HepG2 (cell line): Measurements from ENCODE around the gene NEURL1. TPM values are rescaled to one million over a fixed set of nuclear protein-coding genes. Genes with fewer than 3 reads are reported as not detected.
A peak's percentile ranks its signal among the peaks of the same experiment; 100 is the strongest.

Experiments
- ADNP ChIP-seq: sonication (generic); formaldehyde crosslinking; IDR thresholded peaks from 2 replicates; pipeline ENCODE4 v1.4.0; 2020; ENCODE audit warnings: missing genetic modification reagents
- BCL6 ChIP-seq: IDR thresholded peaks from 2 replicates; pipeline ENCODE4 v1.6.1; 2016; ENCODE audit warnings: missing genetic modification reagents, missing compliant biosample characterization
- CCDC6 ChIP-seq: sonication (generic); formaldehyde crosslinking; IDR thresholded peaks from 2 replicates; pipeline ENCODE4 v1.8.1; 2022; ENCODE audit warnings: mild to moderate bottlenecking, missing genetic modification reagents, moderate library complexity
- CEBPZ ChIP-seq: IDR thresholded peaks from 2 replicates; pipeline ENCODE4 v1.6.1; 2012; ENCODE audit warnings: low read length, improper control_type of control experiment
- ERF ChIP-seq: IDR thresholded peaks from 2 replicates; pipeline ENCODE4 v1.6.1; 2018; ENCODE audit warnings: missing biosample characterization, missing genetic modification reagents
- FOXP1 ChIP-seq, 2 experiments: fragments of 450-650 bp in 1 of 2; IDR thresholded peaks; 2 replicates each; pipeline ENCODE4 v1.6.1; 2017 to 2018; ENCODE audit warnings: antibody characterized with exemption in 1 of 2
- HES4 ChIP-seq: sonication (generic); formaldehyde crosslinking; IDR thresholded peaks from 2 replicates; pipeline ENCODE4 v1.9.0; 2021; ENCODE audit warnings: mild to moderate bottlenecking, missing genetic modification reagents, borderline replicate concordance
- HNRNPL ChIP-seq: fragments of 200-400 bp; formaldehyde crosslinking; IDR thresholded peaks from 2 replicates; pipeline ENCODE4 v1.6.1; 2017; ENCODE audit warnings: mild to moderate bottlenecking, low read depth, low read length
- NFYB ChIP-seq: sonication (generic); formaldehyde crosslinking; IDR thresholded peaks from 2 replicates; pipeline ENCODE4 v1.4.0; 2020; ENCODE audit warnings: missing genetic modification reagents
- PATZ1 ChIP-seq: sonication (generic); formaldehyde crosslinking; IDR thresholded peaks from 2 replicates; pipeline ENCODE4 v1.4.0; 2020; ENCODE audit warnings: missing genetic modification reagents
- ZNF121 ChIP-seq: sonication (generic); formaldehyde crosslinking; IDR thresholded peaks from 2 replicates; pipeline ENCODE4 v1.5.0; 2020; ENCODE audit warnings: mild to moderate bottlenecking, missing genetic modification reagents
- ZNF672 ChIP-seq: sonication (generic); formaldehyde crosslinking; IDR thresholded peaks from 2 replicates; pipeline ENCODE4 v1.8.1; 2022; ENCODE audit warnings: missing genetic modification reagents
- ZNF704 ChIP-seq: sonication (generic); formaldehyde crosslinking; IDR thresholded peaks from 2 replicates; pipeline ENCODE4 v1.8.1; 2023; ENCODE audit warnings: mild to moderate bottlenecking, inconsistent platforms, moderate library complexity, missing genetic modification reagents, borderline replicate concordance
- ZNF816 ChIP-seq: sonication (generic); formaldehyde crosslinking; IDR thresholded peaks from 2 replicates; pipeline ENCODE4 v1.8.0; 2022; ENCODE audit warnings: missing genetic modification reagents, mild to moderate bottlenecking, borderline replicate concordance
- ZNF841 ChIP-seq: sonication (generic); formaldehyde crosslinking; IDR thresholded peaks from 2 replicates; pipeline ENCODE4 v1.8.1; 2023; ENCODE audit warnings: missing genetic modification reagents, borderline replicate concordance
- polyA plus RNA-seq, 8 experiments: library from polyadenylated mRNA; depleted of rRNA in 3 of 8; stranded (reverse) in 7 of 8; unstranded in 1 of 8; fragments of >200 nt; fragmentation: Illumina TruSeq in 4 of 8; extraction: Trizol in 4 of 8; gene quantifications; 2 replicates each; pipeline versions ENCODE4 v1.2.1 to v1.2.3, GENCODE V29; 2011 to 2016; ENCODE audit warnings: low read depth in 4 of 8, missing spikeins in 1 of 8, mixed read lengths in 1 of 8; ENCODE audit not compliant: insufficient read depth in 1 of 8
- total RNA-seq, 5 experiments: library from RNA; depleted of rRNA; stranded (reverse); fragments of >200 nt; fragmentation: Illumina TruSeq; extraction: Trizol; gene quantifications; 2 replicates each; pipeline ENCODE4 v1.2.3, GENCODE V29; 2016; ENCODE audit warnings: low read depth in 1 of 5

The NEURL1 gene
- total and polyA plus RNA-seq, 2 of the 13 experiments (the other 11 are each of a cell fraction or from before 2014, with no cell fraction given): not detected

GRCh38 chr10:103512591-103513379 lies 19.3 kb downstream of the NEURL1 start (continued):
- TF ChIP-seq HES4 (CRISPR knock-in tag): no peak
- no peak for TF ChIP-seq ZNF816 (CRISPR knock-in tag)
- no peak for TF ChIP-seq CEBPZ
- no peak for TF ChIP-seq ZNF121
- TF ChIP-seq FOXP1 (IDR thresholded peaks at IDR 0.05): no peak
- TF ChIP-seq FOXP1 (CRISPR knock-in tag; IDR thresholded peaks at IDR 0.05): peak; percentile 39; the same call in 1 of the 2 replicates
- TF ChIP-seq BCL6 (CRISPR knock-in tag): peak; percentile 21; the same call in 1 of the 2 replicates
- no peak for TF ChIP-seq ADNP
- TF ChIP-seq PATZ1: peak; percentile 43; the same call in 1 of the 2 replicates
- TF ChIP-seq ZNF704 (CRISPR knock-in tag): no peak
- no peak for TF ChIP-seq CCDC6 (CRISPR knock-in tag)
- TF ChIP-seq ZNF841: no peak
- TF ChIP-seq HNRNPL: no peak
- TF ChIP-seq NFYB (CRISPR knock-in tag): no peak
- no peak for TF ChIP-seq ZNF672 (CRISPR knock-in tag)
- no peak for TF ChIP-seq ERF (CRISPR knock-in tag)
